Neutrophil (primary cell): Measurements from ENCODE around the gene BRICD5.

Experiments
- H3K27ac ChIP-seq: fragments of 200-600 bp; sonication (generic); 2 replicates; pipeline ENCODE4 v1.5.1; 2016; ENCODE audit warnings: mild to moderate bottlenecking, moderate library complexity
- H3K27me3 ChIP-seq: fragments of 200-600 bp; sonication (generic); 2 replicates; pipeline ENCODE4 v1.6.0; 2016; ENCODE audit warnings: mild to moderate bottlenecking
- H3K36me3 ChIP-seq: fragments of 200-600 bp; sonication (generic); 2 replicates; pipeline ENCODE4 v1.5.1; 2017
- H3K4me1 ChIP-seq, 2 experiments: fragments of 200-600 bp in 1 of 2; sonication (generic) in 1 of 2; 1 replicate in 1 of 2; 2 replicates in 1 of 2; pipeline versions ENCODE4 v1.5.1 to v1.6.1; 2013 to 2016; ENCODE audit warnings: low read depth in 1 of 2, low read length in 1 of 2, mild to moderate bottlenecking in 1 of 2, moderate library complexity in 1 of 2; ENCODE audit not compliant: control insufficient read depth in 1 of 2, insufficient read depth in 1 of 2
- H3K4me3 ChIP-seq, 2 experiments: fragments of 200-600 bp in 1 of 2; sonication (generic) in 1 of 2; 1 replicate in 1 of 2; 2 replicates in 1 of 2; pipeline ENCODE4 v1.5.1; 2013 to 2016; ENCODE audit warnings: low read depth in 1 of 2, low read length in 1 of 2, mild to moderate bottlenecking in 1 of 2, moderate library complexity in 1 of 2
- H3K9me3 ChIP-seq: fragments of 200-600 bp; sonication (generic); 2 replicates; pipeline ENCODE4 v1.5.1; 2016
- TF ChIP-seq, protein P1 (sequence below): fragments of 200-600 bp; sonication (generic); IDR thresholded peaks from 2 replicates; pipeline ENCODE4 v1.5.1; 2016; ENCODE audit warnings: antibody characterized with exemption

Gene BRICD5

DNA sequence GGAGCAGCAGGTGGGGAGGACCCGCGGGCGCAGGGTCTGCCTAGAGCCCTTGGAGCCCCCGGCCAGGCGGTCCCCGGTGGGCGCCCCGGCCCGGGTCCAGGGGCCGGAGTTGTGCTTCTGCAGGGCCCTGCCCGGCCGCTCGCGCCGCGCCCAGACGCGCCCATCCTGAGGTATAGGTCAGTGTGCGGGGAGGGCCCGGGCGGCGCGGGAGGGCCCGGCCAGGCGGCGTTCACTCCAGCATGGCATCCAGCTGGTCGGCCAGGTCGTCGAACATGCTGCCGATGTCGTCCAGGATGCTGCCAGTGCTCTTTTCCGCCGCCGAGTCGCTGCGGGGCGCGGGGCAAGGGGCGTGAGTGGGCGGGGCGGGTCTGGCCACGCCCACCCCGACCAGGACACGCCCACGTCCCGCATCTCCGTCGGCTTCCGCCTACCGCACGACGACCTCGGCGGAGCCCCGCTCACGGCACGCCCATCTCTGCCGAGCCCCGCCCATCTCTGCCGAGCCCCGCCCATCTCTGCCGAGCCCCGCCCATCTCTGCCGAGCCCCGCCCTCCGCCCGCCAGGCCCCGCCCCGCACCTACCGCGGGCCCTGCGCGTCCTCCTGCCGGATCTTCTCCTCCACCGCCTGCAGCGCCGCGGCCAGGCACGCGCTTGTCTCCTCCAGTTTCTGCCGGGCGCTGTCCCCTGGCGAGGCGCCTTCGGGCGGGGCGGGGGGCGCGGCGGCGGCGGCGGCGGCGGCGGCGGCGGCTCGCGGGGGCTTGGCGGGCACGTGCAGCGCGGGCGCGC lies 32.1 kb downstream of the BRICD5 start:
- H3K27me3 ChIP-seq, result peaks cover 14% of the 10 kb centered on the region
- TF ChIP-seq, protein P1, sequence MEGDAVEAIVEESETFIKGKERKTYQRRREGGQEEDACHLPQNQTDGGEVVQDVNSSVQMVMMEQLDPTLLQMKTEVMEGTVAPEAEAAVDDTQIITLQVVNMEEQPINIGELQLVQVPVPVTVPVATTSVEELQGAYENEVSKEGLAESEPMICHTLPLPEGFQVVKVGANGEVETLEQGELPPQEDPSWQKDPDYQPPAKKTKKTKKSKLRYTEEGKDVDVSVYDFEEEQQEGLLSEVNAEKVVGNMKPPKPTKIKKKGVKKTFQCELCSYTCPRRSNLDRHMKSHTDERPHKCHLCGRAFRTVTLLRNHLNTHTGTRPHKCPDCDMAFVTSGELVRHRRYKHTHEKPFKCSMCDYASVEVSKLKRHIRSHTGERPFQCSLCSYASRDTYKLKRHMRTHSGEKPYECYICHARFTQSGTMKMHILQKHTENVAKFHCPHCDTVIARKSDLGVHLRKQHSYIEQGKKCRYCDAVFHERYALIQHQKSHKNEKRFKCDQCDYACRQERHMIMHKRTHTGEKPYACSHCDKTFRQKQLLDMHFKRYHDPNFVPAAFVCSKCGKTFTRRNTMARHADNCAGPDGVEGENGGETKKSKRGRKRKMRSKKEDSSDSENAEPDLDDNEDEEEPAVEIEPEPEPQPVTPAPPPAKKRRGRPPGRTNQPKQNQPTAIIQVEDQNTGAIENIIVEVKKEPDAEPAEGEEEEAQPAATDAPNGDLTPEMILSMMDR, result no peak
- no peaks in the 10 kb centered on the region for H3K9me3 ChIP-seq
- H3K27ac ChIP-seq, result no peak overlapping the region
- H3K36me3 ChIP-seq, result peaks cover 48% of the 10 kb centered on the region
- no peaks in the 10 kb centered on the region for H3K4me1 ChIP-seq
- no peak overlapping the region for H3K4me3 ChIP-seq

DNA sequence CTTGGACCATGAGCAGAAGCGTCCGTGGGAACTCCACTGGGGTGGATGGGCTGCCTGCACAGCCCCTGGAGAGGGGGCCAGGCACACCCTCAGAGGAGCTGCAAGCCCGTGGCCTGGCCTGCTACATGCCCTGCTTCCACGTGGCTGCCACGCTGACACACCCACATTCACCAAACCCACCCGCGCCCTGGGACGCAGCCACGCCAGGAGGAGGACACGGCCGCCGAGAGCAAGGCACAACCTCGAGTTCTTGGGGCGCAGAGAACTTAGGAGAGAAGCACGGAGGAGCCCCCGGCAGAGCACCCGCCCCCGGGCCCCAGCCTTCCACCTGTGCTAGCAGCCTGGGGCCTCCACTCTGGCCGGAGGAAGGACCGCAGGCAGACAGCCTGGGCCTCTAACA lies 33.1 kb downstream of the BRICD5 start:
- peaks cover 14% of the 10 kb centered on the region for H3K27me3 ChIP-seq
- TF ChIP-seq, protein P1, result no peak
- no peaks in the 10 kb centered on the region for H3K9me3 ChIP-seq
- no peak overlapping the region for H3K4me3 ChIP-seq
- no peak overlapping the region for H3K27ac ChIP-seq
- no peaks in the 10 kb centered on the region for H3K4me1 ChIP-seq
- peaks cover 58% of the 10 kb centered on the region for H3K36me3 ChIP-seq

DNA sequence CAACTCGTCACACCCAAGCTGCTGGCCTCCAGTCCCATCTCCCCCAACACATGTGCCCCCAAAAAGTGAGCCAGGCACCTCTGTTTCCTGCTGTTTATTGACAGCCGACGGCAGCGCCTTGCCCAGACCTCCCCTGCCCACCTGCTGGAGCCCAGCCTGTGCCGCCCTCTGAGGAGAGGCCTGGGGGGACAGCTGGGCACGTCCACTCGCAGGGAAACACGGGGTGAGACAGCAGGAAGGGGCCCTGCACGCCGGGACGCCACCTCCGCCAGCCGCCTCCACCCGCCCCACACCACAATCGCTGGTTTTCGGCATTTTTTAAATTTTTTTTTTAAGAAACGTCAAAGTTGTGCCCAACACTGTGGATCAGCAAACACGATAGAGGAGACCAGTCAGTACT lies 33.6 kb downstream of the BRICD5 start:
- Histone ChIP-seq H3K27me3 (peaks cover 14% of the 10 kb centered on the region), H3K36me3 (peaks cover 62% of the 10 kb centered on the region)
- TF ChIP-seq, protein P1, result no peak

DNA sequence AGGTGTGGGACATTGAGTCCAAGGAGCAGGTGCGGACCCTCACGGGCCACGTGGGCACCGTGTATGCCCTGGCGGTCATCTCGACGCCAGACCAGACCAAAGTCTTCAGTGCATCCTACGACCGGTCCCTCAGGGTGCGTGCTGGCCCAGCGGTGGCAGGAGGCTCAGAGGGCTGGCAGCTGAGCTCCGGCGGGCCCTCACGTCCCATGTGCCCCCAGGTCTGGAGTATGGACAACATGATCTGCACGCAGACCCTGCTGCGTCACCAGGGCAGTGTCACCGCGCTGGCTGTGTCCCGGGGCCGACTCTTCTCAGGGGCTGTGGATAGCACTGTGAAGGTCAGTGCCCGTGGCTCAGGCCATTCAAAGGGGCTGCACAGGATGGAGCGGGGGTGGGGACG lies 34.6 kb downstream of the BRICD5 start:
- no peaks in the 10 kb centered on the region for H3K4me1 ChIP-seq
- peaks cover 73% of the 10 kb centered on the region for H3K36me3 ChIP-seq
- no peaks in the 10 kb centered on the region for H3K9me3 ChIP-seq
- H3K27me3 ChIP-seq, result peaks cover 14% of the 10 kb centered on the region
- no peak overlapping the region for H3K4me3 ChIP-seq
- no peak overlapping the region for H3K27ac ChIP-seq
- TF ChIP-seq, protein P1, result no peak

More for the DNA sequence above, 33.6 kb downstream of the BRICD5 start:
- Histone ChIP-seq H3K4me3 (no peak overlapping the region), H3K4me1 (no peaks in the 10 kb centered on the region), H3K9me3 (no peaks in the 10 kb centered on the region), H3K27ac (no peak overlapping the region)

DNA sequence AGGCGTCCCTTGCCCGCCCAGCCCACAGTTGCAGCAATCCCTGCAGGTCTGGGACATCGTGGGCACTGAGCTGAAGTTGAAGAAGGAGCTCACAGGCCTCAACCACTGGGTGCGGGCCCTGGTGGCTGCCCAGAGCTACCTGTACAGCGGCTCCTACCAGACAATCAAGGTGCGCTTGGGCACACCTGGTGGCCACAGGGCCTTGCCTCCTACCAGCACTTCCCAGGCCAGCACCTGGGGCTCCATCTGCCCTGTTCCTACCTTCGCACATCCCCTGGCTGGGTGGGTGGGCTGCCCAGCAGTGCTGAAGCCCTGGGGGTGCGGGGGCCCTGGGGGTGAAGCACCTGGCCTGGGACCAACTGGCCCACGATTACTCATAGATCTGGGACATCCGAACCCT lies 35.2 kb downstream of the BRICD5 start:
- H3K27ac ChIP-seq, result no peak overlapping the region
- no peak overlapping the region for H3K4me3 ChIP-seq
- H3K9me3 ChIP-seq, result no peaks in the 10 kb centered on the region
- TF ChIP-seq, protein P1, result no peak
- H3K36me3 ChIP-seq, result peaks cover 79% of the 10 kb centered on the region
- H3K4me1 ChIP-seq, result no peaks in the 10 kb centered on the region
- H3K27me3 ChIP-seq, result peaks cover 14% of the 10 kb centered on the region
